HEK293T (cell line): ENCODE results near the gene SOX2.

Experiments used
- CTCF ChIA-PET: fragments of 350-600 bp; formaldehyde crosslinking; extraction: SDS; loops from one replicate; lab custom pipeline; 2021; ENCODE audit warnings: antibody characterized with exemption, inconsistent platforms; lab: Yijun Ruan, JAX
- POLR2A ChIA-PET: fragments of 350-600 bp; formaldehyde crosslinking; extraction: SDS; loops from one replicate; lab custom pipeline; 2020; ENCODE audit warnings: antibody characterized with exemption, inconsistent platforms; lab: Yijun Ruan, JAX
- DNase-seq: peaks from one replicate; pipeline ENCODE4 v3.0.0; 2012; ENCODE audit warnings: mixed read lengths; ENCODE audit errors: extremely low spot score
- ARNT ChIP-seq: fragments of 450-650 bp; IDR thresholded peaks from 2 replicates; pipeline ENCODE4 v1.6.1; 2017; ENCODE audit warnings: mild to moderate bottlenecking
- BHLHE40 ChIP-seq: fragments of 450-650 bp; IDR thresholded peaks from 2 replicates; pipeline ENCODE4 v1.6.1; 2016; ENCODE audit warnings: mild to moderate bottlenecking, moderate library complexity, borderline replicate concordance
- CTBP1 ChIP-seq: fragments of 450-650 bp; IDR thresholded peaks from 2 replicates; pipeline ENCODE4 v1.6.1; 2016; ENCODE audit warnings: borderline replicate concordance
- ELF4 ChIP-seq: fragments of 450-650 bp; IDR thresholded peaks from 2 replicates; pipeline ENCODE4 v1.6.1; 2017; ENCODE audit warnings: antibody characterized with exemption
- FOXA1 ChIP-seq: fragments of 450-650 bp; IDR thresholded peaks from 2 replicates; pipeline ENCODE4 v1.6.1; 2016; ENCODE audit warnings: mild to moderate bottlenecking
- FOXK2 ChIP-seq: fragments of 450-650 bp; IDR thresholded peaks from 2 replicates; pipeline ENCODE4 v1.6.1; 2016; ENCODE audit warnings: mild to moderate bottlenecking
- FOXM1 ChIP-seq: fragments of 450-650 bp; IDR thresholded peaks from 2 replicates; pipeline ENCODE4 v1.6.1; 2017; ENCODE audit warnings: mild to moderate bottlenecking, borderline replicate concordance
- HDGF ChIP-seq: fragments of 450-650 bp; IDR thresholded peaks from 2 replicates; pipeline ENCODE4 v1.6.1; 2017; ENCODE audit warnings: antibody characterized with exemption, borderline replicate concordance
- L3MBTL2 ChIP-seq: fragments of 450-650 bp; conservative IDR thresholded peaks from 2 replicates; pipeline ENCODE4 v1.6.1; 2016; ENCODE audit warnings: mild to moderate bottlenecking
- LEF1 ChIP-seq: fragments of 450-650 bp; IDR thresholded peaks from 2 replicates; pipeline ENCODE4 v1.6.1; 2017; ENCODE audit warnings: mild to moderate bottlenecking, borderline replicate concordance
- NFRKB ChIP-seq: fragments of 450-650 bp; IDR thresholded peaks from 2 replicates; pipeline ENCODE4 v1.6.1; 2016; ENCODE audit warnings: mild to moderate bottlenecking, moderate library complexity
- PKNOX1 ChIP-seq: fragments of 450-650 bp; IDR thresholded peaks from 2 replicates; pipeline ENCODE4 v1.6.1; 2016
- SP1 ChIP-seq: fragments of 450-650 bp; IDR thresholded peaks from 2 replicates; pipeline ENCODE4 v1.6.1; 2017
- SUZ12 ChIP-seq: fragments of 450-650 bp; IDR thresholded peaks from 2 replicates; pipeline ENCODE4 v1.6.1; 2016; ENCODE audit warnings: mild to moderate bottlenecking
- TARDBP ChIP-seq: fragments of 450-650 bp; IDR thresholded peaks from 2 replicates; pipeline ENCODE4 v1.6.1; 2016
- ZNF384 ChIP-seq: fragments of 450-650 bp; IDR thresholded peaks from 2 replicates; pipeline ENCODE4 v1.6.1; 2016

SOX2 gene

DNA sequence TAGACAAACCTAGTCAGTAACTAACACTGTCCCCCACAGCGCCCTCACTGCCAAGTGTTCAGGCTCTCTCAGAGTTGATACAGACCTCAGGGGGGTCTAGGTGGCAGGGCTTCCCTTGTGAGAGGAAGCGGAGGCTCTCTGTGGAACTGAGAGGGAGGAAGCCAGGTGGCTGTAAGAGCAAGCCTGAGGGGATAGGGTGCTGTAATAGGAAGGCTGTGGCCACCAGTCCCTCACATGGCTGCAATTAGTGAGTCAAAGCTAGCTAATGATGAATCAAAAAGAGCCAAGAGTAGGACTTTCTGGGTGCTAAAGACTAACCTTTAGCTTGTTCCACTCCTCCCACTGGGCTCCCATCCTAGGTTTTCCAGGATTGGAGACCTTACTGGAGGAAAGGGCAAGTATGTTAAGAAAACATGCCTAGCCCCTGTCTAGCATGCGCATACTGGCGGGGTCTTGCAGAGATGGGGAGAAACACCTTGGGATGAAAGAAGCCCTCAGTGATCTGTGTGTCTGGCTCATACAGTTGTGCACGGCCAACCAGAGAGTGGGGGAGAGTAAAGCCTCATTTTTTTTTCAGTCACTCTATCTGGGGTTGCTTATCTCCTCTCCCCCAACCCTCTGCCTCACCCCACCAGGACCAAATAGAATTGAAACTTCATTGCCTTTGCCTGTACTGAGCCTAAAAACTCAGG lies 13.3 kb upstream of the SOX2 start:
- TF ChIP-seq FOXA1 (no peak), L3MBTL2 (no peak), ARNT (no peak), PKNOX1 (no peak), FOXM1 (no peak), ELF4 (no peak), LEF1 (no peak), TARDBP (no peak), HDGF (no peak), FOXK2 (no peak), ZNF384 (no peak)
- CTCF ChIA-PET, result interaction anchor here (0.7 kb wide), 1 partner anchor 146 kb away, joined by 3 read pairs; no protein-coding TSS in a partner anchor
- DNase-seq, result no peak
- POLR2A ChIA-PET, result no interaction called here

- ChIA-PET CTCF (interaction anchor here (0.5 to 0.7 kb wide), 2 partner anchors 145 to 787 kb away, joined by 3 read pairs; no protein-coding TSS in a partner anchor), POLR2A (no interaction called here)
- DNase-seq, result no peak
- TF ChIP-seq BHLHE40 (no peak), ELF4 (no peak), FOXK2 (no peak), CTBP1 (no peak), ZNF384 (no peak), SUZ12 (no peak), SP1 (no peak), FOXM1 (no peak), LEF1 (no peak), PKNOX1 (no peak), ARNT (no peak)
Observed at GRCh38 chr3:181699171-181699903, 12.4 kb upstream of the SOX2 start.

GRCh38 chr3:181700168-181701087 lies 11.3 kb upstream of the SOX2 start:
- POLR2A ChIA-PET, result no interaction called here
- peak; percentile 62 for DNase-seq

DNA sequence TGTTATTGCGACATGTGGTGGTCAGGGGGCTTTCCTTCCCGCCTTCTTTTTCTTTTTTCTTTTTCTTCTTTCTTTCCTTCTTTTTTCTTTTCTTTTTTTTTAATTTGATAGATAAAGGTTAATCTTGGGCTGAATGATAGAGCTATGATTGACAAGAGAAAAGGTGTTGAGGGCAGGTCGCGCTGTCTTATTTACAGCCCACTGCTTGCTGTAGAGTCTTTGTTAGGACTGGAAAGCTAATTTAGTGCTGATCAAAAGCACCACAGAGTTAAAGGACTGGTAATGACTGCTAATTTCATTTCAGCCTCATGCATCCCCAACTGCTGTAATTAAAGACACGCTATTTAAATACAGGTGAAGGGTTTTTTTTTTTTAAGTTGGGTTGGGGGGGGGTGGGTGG lies 10.6 kb upstream of the SOX2 start:
- POLR2A ChIA-PET, result no interaction called here
- CTCF ChIA-PET, result interaction anchor here (0.6 to 1.6 kb wide), 16 partner anchors 8 to 920 kb away, joined by 3 to 17 read pairs (median 4); no protein-coding TSS in a partner anchor
- DNase-seq, result no peak
- TF ChIP-seq NFRKB (no peak), HDGF (no peak), SP1 (no peak), FOXM1 (no peak), ARNT (no peak), LEF1 (no peak), L3MBTL2 (no peak), SUZ12 (no peak), FOXK2 (no peak), FOXA1 (no peak), TARDBP (no peak)

More at GRCh38 chr3:181700168-181701087, 11.3 kb upstream of the SOX2 start:
- no peak for TF ChIP-seq L3MBTL2
- CTCF ChIA-PET, result interaction anchor here (0.7 to 1.3 kb wide), 4 partner anchors 9 to 481 kb away, joined by 3 to 4 read pairs (median 4); no protein-coding TSS in a partner anchor

DNA sequence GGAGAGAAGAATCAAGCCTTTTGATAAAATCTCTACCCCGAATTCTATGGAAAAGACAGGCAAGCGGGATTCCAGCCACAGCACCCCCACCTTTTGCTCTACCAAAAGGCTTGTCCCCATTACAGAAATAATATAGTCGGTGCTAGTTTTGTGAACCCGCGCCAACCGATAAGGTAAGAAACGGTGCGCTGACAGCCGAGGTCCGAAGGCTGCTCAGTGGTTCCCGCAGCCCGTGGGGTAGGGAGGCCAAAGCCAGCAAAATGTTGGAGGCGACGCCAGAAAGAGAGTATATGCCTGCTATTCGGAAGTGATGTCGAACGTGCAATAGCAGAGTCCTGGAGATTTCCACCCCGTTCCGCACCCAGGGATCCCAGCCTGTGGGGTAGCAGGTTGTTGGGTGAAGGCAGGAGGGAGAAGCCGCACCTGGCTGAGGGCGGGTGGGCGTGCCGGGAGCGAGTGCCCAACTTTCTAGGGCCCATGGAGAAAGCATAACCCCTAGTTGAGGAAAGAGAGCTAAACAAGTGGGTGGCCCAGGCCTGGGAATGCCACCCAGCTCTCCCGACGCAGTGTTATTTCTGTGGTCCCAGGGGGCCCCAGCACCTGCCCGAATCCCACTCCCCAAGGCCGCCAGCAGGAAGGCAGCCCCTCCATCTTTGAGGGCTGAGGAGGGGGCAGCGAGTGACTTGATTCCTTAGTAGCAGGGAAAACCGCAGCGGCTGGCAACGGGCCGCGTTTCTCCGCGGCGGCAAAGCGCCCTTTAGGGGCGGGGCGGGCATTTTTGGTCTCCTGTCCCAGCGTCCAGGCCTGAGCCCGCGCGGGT lies 7.9 kb upstream of the SOX2 start:
- CTCF ChIA-PET, result no interaction called here
- POLR2A ChIA-PET, result no interaction called here

DNA sequence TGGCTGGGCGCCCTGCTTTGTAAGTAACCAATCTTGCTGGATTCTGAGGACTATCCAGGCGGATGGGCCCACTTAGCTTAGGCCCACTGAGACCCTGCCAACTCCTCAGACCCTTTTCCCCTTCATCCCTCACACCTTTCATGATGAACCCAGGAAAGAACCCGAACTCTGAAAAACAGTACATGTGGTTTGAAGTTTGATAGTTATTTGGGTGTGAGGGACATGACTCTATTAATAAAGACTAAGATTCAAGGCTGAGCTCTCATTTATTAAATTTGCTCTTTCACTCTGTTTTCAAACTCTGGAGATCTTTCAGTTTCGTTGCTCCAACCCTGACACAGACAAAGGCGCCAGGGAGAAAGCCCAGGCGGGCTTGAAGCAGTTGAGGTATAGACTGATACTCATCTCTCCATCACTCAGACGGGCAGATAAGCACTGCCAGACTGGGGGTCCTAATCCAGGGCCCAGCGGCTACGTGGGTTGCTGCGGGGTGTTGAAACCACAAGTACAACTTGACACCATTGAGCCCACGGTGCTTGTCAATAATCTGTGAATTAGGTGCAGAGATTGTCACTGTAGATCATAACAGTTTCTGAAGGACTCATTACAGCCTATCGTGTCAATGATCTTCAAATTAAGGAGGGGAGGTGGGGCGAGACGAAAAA lies 7.2 kb upstream of the SOX2 start:
- no peak for DNase-seq
- POLR2A ChIA-PET, result no interaction called here
- CTCF ChIA-PET, result no interaction called here

More for the DNA sequence above, 7.9 kb upstream of the SOX2 start:
- no peak for TF ChIP-seq ARNT
- TF ChIP-seq FOXK2, result no peak
- no peak for TF ChIP-seq NFRKB
- no peak for DNase-seq

More for the DNA sequence above, 7.2 kb upstream of the SOX2 start:
- TF ChIP-seq FOXK2, result no peak
- TF ChIP-seq L3MBTL2, result no peak
- no peak for TF ChIP-seq ARNT
- no peak for TF ChIP-seq PKNOX1
- no peak for TF ChIP-seq HDGF
